Activated T-cell treated with anti-CD3 and anti-CD28 coated beads for 48 hours (primary cell): Measurements from ENCODE around the gene OR1G1.
"Not testable (repeated sequence)": the region's sequence is repeated elsewhere in the genome, so short reads cannot be mapped to it uniquely, and the experiment has no call there.

Experiments used
- DNase-seq: peaks from one replicate; pipeline ENCODE4 v3.0.0-alpha.2; 2020; ENCODE audit warnings: low read depth

Gene OR1G1

GRCh38 chr17:3127451-3127850, at the start of gene OR1G1:
TSS of gene OR1G1 (minus strand) at chr17:3127551. CDS start at chr17:3127551, 0 bp downstream.
- DNase-seq, result no peak

- no peak for DNase-seq
Observed at GRCh38 chr17:3167574-3167973, 40.2 kb upstream of the OR1G1 start.

- no peak for DNase-seq
Observed at GRCh38 chr17:3157218-3157617, 29.9 kb upstream of the OR1G1 start.

DNA sequence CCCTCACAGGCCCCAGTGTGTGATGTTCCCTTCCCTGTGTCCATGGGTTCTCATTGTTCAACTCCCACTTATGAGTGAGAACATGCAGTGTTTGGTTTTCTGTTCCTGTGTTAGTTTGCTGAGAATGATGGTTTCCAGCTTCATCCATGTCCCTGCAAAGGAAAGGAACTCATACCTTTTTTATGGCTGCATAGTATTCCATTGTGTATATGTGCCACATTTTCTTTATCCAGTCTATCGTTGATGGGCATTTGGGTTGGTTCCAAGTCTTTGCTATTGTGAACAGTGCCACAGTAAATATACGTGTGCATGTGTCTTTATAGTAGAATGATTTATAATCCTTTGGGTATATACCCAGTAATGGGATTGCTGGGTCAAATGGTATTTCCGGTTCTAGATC, 10.1 kb upstream of the OR1G1 start:
- not testable (repeated sequence) for DNase-seq

DNA sequence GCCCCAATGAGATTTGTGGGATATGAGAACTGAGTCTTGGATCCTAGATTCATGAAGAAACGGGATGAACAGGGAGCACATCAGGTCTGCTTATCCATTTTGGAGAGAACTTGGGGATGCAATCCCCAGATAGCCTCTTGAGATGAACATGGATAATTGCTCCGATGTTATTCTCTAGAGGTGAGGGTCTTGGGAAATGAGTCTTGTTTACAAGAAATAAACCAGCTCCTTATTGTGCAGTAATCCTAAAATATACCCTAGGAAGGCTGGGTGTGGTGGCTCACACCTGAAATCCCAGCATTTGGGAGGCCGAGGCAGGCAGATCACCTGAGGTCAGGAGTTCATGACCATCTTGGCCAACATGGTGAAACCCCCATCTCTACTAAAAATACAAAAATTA, 23.0 kb downstream of the OR1G1 start, which contains the start of gene OR1D2:
Gene OR1D2, minus strand, starts transcription at position 101 of the 400 bp plus-strand sequence. CDS start 11,426 bp downstream, outside the sequence.
- no peak for DNase-seq
